Mesodermal cell (in vitro differentiated cells): ENCODE results near the gene KRT2.

Source experiments
- H3K27ac ChIP-seq: 2 replicates; pipeline ENCODE4 v1.7.0; 2013; ENCODE audit warnings: mild to moderate bottlenecking, low read depth, low read length, moderate library complexity; ENCODE audit not compliant: severe bottlenecking
- H3K36me3 ChIP-seq: 2 replicates; pipeline ENCODE4 v1.7.1; 2013; ENCODE audit warnings: mild to moderate bottlenecking, low read length, moderate library complexity; ENCODE audit not compliant: control insufficient read depth, insufficient read depth
- H3K4me1 ChIP-seq: one replicate; pipeline ENCODE4 v1.7.1; 2013; ENCODE audit warnings: mild to moderate bottlenecking, low read length; ENCODE audit not compliant: insufficient read depth, control insufficient read depth, poor library complexity, severe bottlenecking
- H3K4me3 ChIP-seq: 2 replicates; pipeline ENCODE4 v1.7.0; 2013; ENCODE audit warnings: low read length, control low read depth, mild to moderate bottlenecking; ENCODE audit not compliant: insufficient read depth, poor library complexity, severe bottlenecking; ENCODE audit errors: extremely low read depth
- H3K9me3 ChIP-seq: 2 replicates; pipeline ENCODE4 v1.7.1; 2013; ENCODE audit warnings: mild to moderate bottlenecking, low read length, moderate library complexity; ENCODE audit not compliant: control insufficient read depth
- WGBS, 2 experiments: methylation state at CpG; one replicate each; pipeline ENCODE4 v1.1.5; 2013; ENCODE audit warnings: missing lambda C conversion rate in 2 of 2; ENCODE audit not compliant: insufficient coverage in 2 of 2; 5-methylcytosine and 5-hydroxymethylcytosine counted together

Gene KRT2

DNA sequence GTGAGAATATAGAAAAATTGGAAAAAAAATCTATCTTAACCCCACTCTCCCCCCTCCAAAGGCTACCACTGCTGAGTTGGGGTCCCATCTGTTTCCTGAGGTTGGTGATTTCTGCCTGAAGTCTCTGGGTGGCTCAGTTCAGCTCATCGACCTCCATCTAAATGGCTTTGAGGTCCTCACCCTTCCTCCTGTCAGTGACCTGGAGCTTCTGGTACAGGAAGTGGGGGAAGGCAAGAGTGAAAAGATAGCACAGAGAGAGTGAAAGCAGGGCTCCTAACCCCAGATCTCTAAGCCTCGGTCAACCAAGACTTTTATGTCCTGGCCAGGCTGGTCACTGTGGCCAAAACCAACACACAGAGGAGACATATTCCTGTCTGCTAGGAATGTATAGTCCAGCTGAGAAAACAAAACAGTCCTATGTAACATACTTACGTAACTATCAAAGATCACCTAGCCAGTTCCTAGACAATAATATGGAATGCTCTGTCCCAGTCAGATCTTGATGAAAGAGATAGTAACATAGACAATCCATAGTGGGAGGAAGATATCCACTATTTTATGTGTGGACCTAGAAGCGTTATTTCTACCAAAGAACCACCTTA, 21.3 kb downstream of the KRT2 start:
- Histone ChIP-seq H3K4me3 (no peak overlapping the region), H3K4me1 (no peaks in the 10 kb centered on the region), H3K9me3 (no peaks in the 10 kb centered on the region), H3K27ac (no peak overlapping the region), H3K36me3 (no peaks in the 10 kb centered on the region)
- WGBS, 2 experiments = 71% methylated on average over 1 of the region's 4 CpGs; no CpG with 5 or more reads in 1 of the 2 experiments

DNA sequence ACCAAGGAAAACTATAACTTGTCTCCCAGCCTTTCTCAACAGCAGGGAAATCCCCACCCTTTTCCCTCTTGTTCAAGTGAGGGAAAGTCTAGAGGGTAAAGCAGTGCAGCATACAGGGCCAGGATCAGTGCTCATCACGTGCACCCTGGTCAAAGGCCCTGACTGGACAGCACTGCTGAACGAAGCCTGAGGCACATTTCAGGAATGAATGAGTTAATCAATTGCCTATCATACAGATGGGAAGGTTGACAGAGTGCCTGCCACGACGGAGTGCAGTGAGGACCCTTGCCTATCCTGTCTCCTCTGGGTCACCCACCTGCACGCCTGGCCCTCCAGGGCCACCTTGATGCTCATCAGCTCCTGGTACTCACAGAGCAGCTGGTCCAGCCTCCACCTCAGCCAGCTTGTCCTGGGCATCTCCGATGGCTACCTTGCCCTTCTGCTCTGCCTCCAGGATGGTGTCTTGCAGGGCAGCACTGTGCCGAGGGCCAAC, 22.0 kb downstream of the KRT2 start:
- Histone ChIP-seq H3K27ac (no peak overlapping the region), H3K9me3 (no peaks in the 10 kb centered on the region), H3K4me1 (no peaks in the 10 kb centered on the region), H3K36me3 (no peaks in the 10 kb centered on the region), H3K4me3 (no peak overlapping the region)
- WGBS, 2 experiments = 71 to 84% methylated on average over 5 to 6 of the region's 7 CpGs

DNA sequence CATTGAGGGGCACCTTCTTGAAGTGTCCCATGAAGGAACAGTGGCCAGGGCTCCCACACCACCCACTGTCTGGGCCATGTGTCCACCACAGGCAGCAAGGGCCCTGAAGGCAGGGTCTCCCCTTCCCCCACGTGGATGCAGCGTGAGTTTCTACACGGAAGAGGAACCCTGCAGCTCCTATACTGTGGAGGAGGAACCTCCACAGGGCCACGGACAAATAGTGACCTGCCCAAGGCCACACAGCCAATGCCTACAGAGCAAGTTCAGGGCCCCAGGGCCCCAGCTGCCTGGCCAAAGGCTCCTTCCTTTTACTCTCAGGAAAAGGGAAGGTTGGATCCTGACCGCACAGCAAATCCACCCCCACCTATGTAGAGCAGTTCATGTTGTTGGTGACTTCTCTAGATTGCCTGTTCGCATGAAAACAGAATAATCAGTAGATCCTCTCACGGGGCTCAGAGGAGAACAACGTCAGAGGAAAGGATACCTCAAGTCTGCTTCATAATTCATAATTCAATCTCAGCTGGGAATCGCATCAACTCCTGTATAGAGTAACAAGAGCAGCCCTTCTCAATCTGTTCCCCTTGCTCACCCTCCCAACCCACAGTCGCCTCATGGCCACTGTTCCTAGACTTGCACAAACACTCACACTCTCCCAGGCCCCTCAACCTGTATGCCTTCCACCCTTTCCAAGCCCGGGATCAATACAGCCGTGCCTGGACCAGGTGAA, 22.6 kb downstream of the KRT2 start:
- no peaks in the 10 kb centered on the region for H3K9me3 ChIP-seq
- H3K4me1 ChIP-seq = no peaks in the 10 kb centered on the region
- H3K4me3 ChIP-seq = no peak overlapping the region
- no peaks in the 10 kb centered on the region for H3K36me3 ChIP-seq
- no peak overlapping the region for H3K27ac ChIP-seq
- 86% methylated on average over 6 to 10 of the region's 12 CpGs for WGBS, 2 experiments

DNA sequence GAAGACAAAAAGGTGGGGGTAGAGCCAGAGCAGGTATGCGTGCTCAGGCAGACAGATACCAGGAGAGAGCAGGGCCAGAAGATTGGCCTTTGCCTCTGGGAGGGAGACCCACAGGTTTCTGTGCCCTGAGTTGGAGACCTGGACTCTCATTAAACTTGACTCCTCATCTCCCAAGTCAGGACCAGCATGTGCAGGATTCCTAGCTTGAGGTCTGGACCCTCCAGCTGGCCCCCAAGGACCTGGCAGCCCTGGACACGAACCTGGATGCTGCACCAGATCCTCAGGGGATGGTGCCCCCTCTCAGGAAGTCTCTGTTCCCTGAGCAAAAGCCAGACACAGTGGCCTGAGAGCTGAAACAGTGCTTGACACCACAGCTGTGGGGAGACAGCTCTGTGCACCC, 23.2 kb downstream of the KRT2 start:
- H3K36me3 ChIP-seq = no peaks in the 10 kb centered on the region
- no peak overlapping the region for H3K4me3 ChIP-seq
- no peak overlapping the region for H3K27ac ChIP-seq
- no peaks in the 10 kb centered on the region for H3K4me1 ChIP-seq
- H3K9me3 ChIP-seq = no peaks in the 10 kb centered on the region
- WGBS, 2 experiments = 88 to 93% methylated on average over 2 of the region's 2 CpGs

DNA sequence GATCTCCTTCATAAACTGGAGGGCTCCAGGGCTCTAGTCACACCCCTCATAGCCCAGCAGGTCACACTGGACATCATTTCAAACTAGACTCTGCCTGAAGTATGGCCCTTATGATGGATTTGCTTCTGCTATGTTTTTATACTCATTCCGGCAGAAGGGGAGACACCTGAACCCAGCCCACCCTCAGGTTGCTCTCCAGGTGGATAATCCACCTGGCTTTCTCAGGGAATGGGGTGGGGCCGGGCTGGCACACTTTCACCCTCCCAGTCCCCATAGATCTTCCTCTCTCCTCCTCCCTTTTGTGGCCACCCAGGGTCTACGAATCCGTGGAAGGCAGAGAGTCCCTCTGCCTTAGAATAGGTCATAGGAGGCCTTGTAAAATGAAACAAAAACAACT, 23.9 kb downstream of the KRT2 start:
- Histone ChIP-seq H3K27ac (no peak overlapping the region), H3K36me3 (no peaks in the 10 kb centered on the region), H3K4me1 (no peaks in the 10 kb centered on the region), H3K4me3 (no peak overlapping the region), H3K9me3 (no peaks in the 10 kb centered on the region)
- 75% methylated on average over 1 of the region's 4 CpGs; no CpG with 5 or more reads in 1 of the 2 experiments for WGBS, 2 experiments

DNA sequence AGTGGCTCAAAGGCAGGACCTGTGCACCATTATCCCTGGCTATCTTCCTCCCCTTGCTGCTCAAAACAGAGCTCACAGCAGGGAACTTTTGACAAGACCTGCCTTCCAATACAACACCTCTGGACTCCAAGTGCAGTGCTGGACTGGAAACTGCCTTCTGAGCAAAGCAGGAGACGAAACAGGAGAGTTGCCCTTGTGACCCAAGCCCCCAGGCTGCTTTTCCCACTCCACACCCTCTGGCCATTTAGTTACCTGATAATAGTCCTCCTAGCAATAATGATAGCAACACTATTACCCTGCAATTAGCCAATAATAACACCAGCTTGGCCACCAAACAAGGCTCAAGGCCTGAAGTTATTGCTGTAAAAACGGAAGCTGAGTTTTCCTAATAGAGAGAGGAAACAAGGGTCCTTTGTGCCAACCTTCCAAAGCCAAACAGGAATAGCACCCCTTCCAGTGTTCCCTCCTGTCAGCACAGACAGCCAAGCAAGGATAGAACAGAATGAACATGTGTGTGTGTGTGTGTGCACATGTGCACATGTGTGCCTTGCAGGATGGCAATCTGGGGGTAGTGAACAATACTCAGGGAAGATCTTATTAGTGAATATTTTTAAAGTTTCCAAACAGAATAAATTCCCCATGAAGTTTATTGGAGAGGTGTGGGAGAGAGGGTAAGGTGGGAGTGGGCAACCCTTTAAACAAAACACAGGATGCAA, 24.5 kb downstream of the KRT2 start:
- H3K4me1 ChIP-seq = no peaks in the 10 kb centered on the region
- H3K4me3 ChIP-seq = no peak overlapping the region
- 81 to 88% methylated on average over 1 to 2 of the region's 2 CpGs for WGBS, 2 experiments
- H3K27ac ChIP-seq = no peak overlapping the region
- no peaks in the 10 kb centered on the region for H3K9me3 ChIP-seq
- no peaks in the 10 kb centered on the region for H3K36me3 ChIP-seq

DNA sequence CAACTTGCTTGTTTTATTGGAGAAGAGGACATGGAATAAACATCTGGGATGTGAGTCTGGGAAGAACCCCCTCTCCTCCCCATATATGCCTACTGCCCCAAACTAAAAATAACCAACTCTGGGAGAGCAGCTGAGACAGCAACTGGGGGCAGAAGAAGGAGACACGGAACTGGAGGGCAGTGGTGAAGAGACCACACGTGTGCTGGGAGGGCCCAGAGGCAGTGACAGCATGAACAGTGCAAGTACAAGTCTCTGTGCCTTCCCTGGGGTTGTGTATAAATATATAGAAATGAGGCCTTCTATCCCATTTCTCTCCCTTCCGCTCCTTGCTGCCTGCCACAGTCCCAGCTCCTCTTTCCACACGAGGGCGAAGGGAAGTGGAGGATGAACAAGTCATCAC, 29.7 kb downstream of the KRT2 start:
- 93% methylated on average over 2 of the region's 5 CpGs; no CpG with 5 or more reads in 1 of the 2 experiments for WGBS, 2 experiments
- H3K36me3 ChIP-seq = no peaks in the 10 kb centered on the region
- H3K4me3 ChIP-seq = no peak overlapping the region
- no peaks in the 10 kb centered on the region for H3K4me1 ChIP-seq
- H3K9me3 ChIP-seq = no peaks in the 10 kb centered on the region
- H3K27ac ChIP-seq = no peak overlapping the region

DNA sequence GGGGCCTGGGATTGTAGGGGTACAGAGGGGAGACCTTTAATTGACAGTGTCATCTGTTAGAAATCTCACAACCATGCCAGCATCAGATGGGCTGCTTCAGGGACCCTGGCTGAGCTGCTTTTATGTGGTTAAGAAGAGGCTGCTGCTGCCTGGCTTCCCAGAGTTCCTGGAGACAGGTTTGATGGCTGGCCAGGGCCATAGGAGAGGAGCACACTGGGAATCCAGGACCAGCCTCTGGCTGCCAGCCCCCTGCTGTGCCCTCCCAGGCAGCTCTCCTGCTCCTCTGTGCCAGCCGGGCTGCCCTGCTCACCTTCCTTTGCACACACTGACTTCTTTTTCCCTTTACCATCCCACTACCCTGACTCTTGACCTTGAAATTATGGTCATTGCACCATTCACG, 33.1 kb downstream of the KRT2 start:
- Histone ChIP-seq H3K36me3 (no peaks in the 10 kb centered on the region), H3K27ac (no peak overlapping the region), H3K4me1 (no peaks in the 10 kb centered on the region), H3K9me3 (no peaks in the 10 kb centered on the region), H3K4me3 (no peak overlapping the region)
- 81 to 100% methylated on average over 1 of the region's 2 CpGs for WGBS, 2 experiments

DNA sequence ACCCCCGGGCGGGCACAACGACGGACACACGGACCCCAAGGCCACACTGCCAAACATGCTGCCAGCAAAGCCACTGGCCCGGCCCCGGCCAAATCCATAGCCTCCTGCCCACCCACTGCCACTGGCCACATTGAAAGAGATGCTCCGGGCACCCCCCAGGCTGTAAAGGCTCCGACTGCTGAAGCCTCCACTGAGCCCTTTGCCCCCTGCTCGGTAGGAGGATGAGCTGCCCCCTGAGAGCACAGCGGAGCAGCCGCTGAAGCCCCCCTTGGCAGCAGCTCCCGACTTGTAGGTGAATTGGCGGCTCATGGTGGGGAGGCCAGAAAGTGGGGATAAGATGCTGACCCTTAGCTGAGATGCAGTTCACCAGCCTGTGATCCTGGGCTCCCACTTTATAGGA, 33.8 kb downstream of the KRT2 start, which contains the start of gene KRT73:
KRT73 (minus strand) TSS at position 344 of the 400 bp plus-strand sequence; CDS start at position 309, 35 bp downstream.
- no peaks in the 10 kb centered on the region for H3K4me1 ChIP-seq
- H3K27ac ChIP-seq = no peak within 1 kb of the TSS
- H3K9me3 ChIP-seq = no peaks in the 10 kb centered on the region
- H3K4me3 ChIP-seq = no peak within 1 kb of the TSS
- WGBS, 2 experiments = 89 to 94% methylated on average over 10 to 13 of the region's 14 CpGs
- no peaks in the 10 kb centered on the region for H3K36me3 ChIP-seq

DNA sequence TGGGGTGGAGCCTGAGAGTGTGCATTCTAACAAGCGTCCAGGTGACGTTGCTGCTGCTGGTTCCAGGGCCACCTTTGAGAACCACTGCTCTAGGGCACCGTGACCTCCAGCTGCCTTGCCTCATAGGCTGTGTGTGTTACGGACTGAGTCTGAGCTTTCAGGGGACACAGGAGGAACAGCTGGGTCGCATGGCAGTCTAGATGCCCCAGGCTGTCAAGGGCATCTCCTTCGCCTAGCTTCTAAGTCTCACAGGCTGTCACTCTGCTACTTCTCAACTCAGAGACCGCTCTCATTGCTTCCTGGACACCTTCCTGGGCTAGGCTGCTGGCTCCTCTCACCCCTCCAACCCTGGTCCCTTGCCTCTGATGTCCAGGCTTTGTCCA, 34.6 kb downstream of the KRT2 start:
- Histone ChIP-seq H3K4me3 (no peak overlapping the region), H3K27ac (no peak overlapping the region), H3K9me3 (no peaks in the 10 kb centered on the region), H3K36me3 (no peaks in the 10 kb centered on the region), H3K4me1 (peaks cover 5% of the 10 kb centered on the region)
- 85 to 91% methylated on average over 7 of the region's 7 CpGs for WGBS, 2 experiments
